Measurements from ENCODE around the gene RPTOR.

DNA sequence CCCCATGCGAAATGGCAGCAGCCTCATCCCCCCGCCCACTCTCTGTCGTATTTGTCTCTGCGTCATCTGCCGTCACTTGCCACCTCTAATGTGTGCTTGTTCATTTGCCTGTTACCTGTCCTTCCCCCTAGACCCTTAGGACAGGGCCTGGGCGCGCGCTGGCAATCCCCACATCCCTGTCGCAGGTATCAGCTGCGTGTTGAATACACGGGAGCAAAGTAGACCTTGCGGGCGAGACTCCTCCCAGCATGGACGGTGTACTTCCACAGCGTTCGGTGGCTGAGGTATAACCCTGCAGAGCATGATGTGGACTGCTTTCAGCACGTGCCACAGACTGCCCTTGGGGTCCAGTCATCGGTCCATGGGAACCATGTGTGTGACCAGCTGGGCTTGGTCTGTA lies 276.9 kb downstream of the RPTOR start:
- TF ChIP-seq, protein P1, sequence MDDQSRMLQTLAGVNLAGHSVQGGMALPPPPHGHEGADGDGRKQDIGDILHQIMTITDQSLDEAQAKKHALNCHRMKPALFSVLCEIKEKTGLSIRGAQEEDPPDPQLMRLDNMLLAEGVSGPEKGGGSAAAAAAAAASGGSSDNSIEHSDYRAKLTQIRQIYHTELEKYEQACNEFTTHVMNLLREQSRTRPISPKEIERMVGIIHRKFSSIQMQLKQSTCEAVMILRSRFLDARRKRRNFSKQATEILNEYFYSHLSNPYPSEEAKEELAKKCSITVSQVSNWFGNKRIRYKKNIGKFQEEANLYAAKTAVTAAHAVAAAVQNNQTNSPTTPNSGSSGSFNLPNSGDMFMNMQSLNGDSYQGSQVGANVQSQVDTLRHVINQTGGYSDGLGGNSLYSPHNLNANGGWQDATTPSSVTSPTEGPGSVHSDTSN (IDR thresholded peaks at IDR 0.05; ENCODE audit: insufficient replicate concordance, low read depth, low read length) = no peak
- TF ChIP-seq BACH1 (IDR thresholded peaks at IDR 0.05; ENCODE audit: borderline replicate concordance) (no peak), MEF2A (IDR thresholded peaks at IDR 0.05; ENCODE audit: insufficient read depth, low read depth, low read length) (no peak), RELA (IDR thresholded peaks at IDR 0.05; ENCODE audit: borderline replicate concordance, partially characterized antibody) (no peak), NFIC (IDR thresholded peaks at IDR 0.05; ENCODE audit: low read depth, low read length) (no peak), TARDBP (IDR thresholded peaks at IDR 0.05; ENCODE audit: borderline replicate concordance) (no peak), CREB1 (IDR thresholded peaks at IDR 0.05; ENCODE audit: low read depth) (no peak), ZNF217 (IDR thresholded peaks at IDR 0.05) (no peak), STAT1 (conservative IDR thresholded peaks at IDR 0.05) (no peak), POLR2A (IDR thresholded peaks at IDR 0.05; ENCODE audit: low read depth, low read length) (no peak), SMC3 (IDR thresholded peaks at IDR 0.05; ENCODE audit: borderline replicate concordance, low read length) (no peak)
- TF ChIP-seq, protein P2, sequence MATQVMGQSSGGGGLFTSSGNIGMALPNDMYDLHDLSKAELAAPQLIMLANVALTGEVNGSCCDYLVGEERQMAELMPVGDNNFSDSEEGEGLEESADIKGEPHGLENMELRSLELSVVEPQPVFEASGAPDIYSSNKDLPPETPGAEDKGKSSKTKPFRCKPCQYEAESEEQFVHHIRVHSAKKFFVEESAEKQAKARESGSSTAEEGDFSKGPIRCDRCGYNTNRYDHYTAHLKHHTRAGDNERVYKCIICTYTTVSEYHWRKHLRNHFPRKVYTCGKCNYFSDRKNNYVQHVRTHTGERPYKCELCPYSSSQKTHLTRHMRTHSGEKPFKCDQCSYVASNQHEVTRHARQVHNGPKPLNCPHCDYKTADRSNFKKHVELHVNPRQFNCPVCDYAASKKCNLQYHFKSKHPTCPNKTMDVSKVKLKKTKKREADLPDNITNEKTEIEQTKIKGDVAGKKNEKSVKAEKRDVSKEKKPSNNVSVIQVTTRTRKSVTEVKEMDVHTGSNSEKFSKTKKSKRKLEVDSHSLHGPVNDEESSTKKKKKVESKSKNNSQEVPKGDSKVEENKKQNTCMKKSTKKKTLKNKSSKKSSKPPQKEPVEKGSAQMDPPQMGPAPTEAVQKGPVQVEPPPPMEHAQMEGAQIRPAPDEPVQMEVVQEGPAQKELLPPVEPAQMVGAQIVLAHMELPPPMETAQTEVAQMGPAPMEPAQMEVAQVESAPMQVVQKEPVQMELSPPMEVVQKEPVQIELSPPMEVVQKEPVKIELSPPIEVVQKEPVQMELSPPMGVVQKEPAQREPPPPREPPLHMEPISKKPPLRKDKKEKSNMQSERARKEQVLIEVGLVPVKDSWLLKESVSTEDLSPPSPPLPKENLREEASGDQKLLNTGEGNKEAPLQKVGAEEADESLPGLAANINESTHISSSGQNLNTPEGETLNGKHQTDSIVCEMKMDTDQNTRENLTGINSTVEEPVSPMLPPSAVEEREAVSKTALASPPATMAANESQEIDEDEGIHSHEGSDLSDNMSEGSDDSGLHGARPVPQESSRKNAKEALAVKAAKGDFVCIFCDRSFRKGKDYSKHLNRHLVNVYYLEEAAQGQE (IDR thresholded peaks at IDR 0.05; ENCODE audit: low read depth, low read length) = no peak
- TF ChIP-seq, protein P3, sequence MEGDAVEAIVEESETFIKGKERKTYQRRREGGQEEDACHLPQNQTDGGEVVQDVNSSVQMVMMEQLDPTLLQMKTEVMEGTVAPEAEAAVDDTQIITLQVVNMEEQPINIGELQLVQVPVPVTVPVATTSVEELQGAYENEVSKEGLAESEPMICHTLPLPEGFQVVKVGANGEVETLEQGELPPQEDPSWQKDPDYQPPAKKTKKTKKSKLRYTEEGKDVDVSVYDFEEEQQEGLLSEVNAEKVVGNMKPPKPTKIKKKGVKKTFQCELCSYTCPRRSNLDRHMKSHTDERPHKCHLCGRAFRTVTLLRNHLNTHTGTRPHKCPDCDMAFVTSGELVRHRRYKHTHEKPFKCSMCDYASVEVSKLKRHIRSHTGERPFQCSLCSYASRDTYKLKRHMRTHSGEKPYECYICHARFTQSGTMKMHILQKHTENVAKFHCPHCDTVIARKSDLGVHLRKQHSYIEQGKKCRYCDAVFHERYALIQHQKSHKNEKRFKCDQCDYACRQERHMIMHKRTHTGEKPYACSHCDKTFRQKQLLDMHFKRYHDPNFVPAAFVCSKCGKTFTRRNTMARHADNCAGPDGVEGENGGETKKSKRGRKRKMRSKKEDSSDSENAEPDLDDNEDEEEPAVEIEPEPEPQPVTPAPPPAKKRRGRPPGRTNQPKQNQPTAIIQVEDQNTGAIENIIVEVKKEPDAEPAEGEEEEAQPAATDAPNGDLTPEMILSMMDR (IDR thresholded peaks at IDR 0.05 in 2 of 3, conservative IDR thresholded peaks at IDR 0.05 in 1 of 3; ENCODE audit: control insufficient read depth in 2 of 3, extremely low read depth in 1 of 3, insufficient read depth in 1 of 3, low read depth in 3 of 3, low read length in 3 of 3) = no peak
